ENCODE measurements around the gene RIPOR1. TPM values are rescaled to one million over a fixed set of nuclear protein-coding genes. Genes with fewer than 3 reads are reported as not detected.
"Not testable (repeated sequence)": the region's sequence is repeated elsewhere in the genome, so short reads cannot be mapped to it uniquely, and the experiment has no call there.

The RIPOR1 gene
- total RNA-seq, 1 experiment from 2014 or later: 3.6 TPM

- in situ Hi-C loops (cut with HindIII; ENCODE audit: low pct_unique_long_range_greater_than_20kb, low sequenced_read_pairs): no loop called here
- no peak for DNase-seq (ENCODE audit: low read depth, low spot score)
These were observed 22.2 kb upstream of the RIPOR1 start for GRCh38 chr16:67506468-67506867.

- DNase-seq (ENCODE audit: low read depth, low spot score): no peak
- in situ Hi-C loops (cut with HindIII; ENCODE audit: low pct_unique_long_range_greater_than_20kb, low sequenced_read_pairs): no loop called here
These were observed 19.6 kb upstream of the RIPOR1 start for GRCh38 chr16:67509016-67509415.

- DNase-seq (ENCODE audit: low read depth, low spot score); in situ Hi-C loops (cut with HindIII; ENCODE audit: low pct_unique_long_range_greater_than_20kb, low sequenced_read_pairs): not testable (repeated sequence)
These were observed 14.7 kb upstream of the RIPOR1 start for GRCh38 chr16:67513892-67514291.

GRCh38 chr16:67514382-67514828, 14.2 kb upstream of the RIPOR1 start:
- in situ Hi-C loops (cut with HindIII; ENCODE audit: low pct_unique_long_range_greater_than_20kb, low sequenced_read_pairs): no loop called here
- DNase-seq (ENCODE audit: low read depth, low spot score): peak; percentile 89

GRCh38 chr16:67516296-67517154, 12.1 kb upstream of the RIPOR1 start:
- no peak for DNase-seq (ENCODE audit: low read depth, low spot score)
- in situ Hi-C loops (cut with HindIII; ENCODE audit: low pct_unique_long_range_greater_than_20kb, low sequenced_read_pairs): no loop called here

GRCh38 chr16:67517155-67517445, 11.5 kb upstream of the RIPOR1 start:
- DNase-seq (ENCODE audit: low read depth, low spot score): no peak
- in situ Hi-C loops (cut with HindIII; ENCODE audit: low pct_unique_long_range_greater_than_20kb, low sequenced_read_pairs): no loop called here

GRCh38 chr16:67517661-67518423, 10.8 kb upstream of the RIPOR1 start:
- DNase-seq (ENCODE audit: low read depth, low spot score): no peak
- in situ Hi-C loops (cut with HindIII; ENCODE audit: low pct_unique_long_range_greater_than_20kb, low sequenced_read_pairs): no loop called here

GRCh38 chr16:67518676-67519075, 10.0 kb upstream of the RIPOR1 start:
- in situ Hi-C loops (cut with HindIII; ENCODE audit: low pct_unique_long_range_greater_than_20kb, low sequenced_read_pairs): no loop called here

GRCh38 chr16:67519242-67519641, 9.4 kb upstream of the RIPOR1 start:
- DNase-seq (ENCODE audit: low read depth, low spot score): no peak
- in situ Hi-C loops (cut with HindIII; ENCODE audit: low pct_unique_long_range_greater_than_20kb, low sequenced_read_pairs): no loop called here

More at GRCh38 chr16:67518676-67519075, 10.0 kb upstream of the RIPOR1 start:
- DNase-seq (ENCODE audit: low read depth, low spot score): no peak

- in situ Hi-C loops (cut with HindIII; ENCODE audit: low pct_unique_long_range_greater_than_20kb, low sequenced_read_pairs): no loop called here
- peak; percentile 94 for DNase-seq (ENCODE audit: low read depth, low spot score)
These were observed 7.4 kb upstream of the RIPOR1 start for GRCh38 chr16:67521095-67521804.

- in situ Hi-C loops (cut with HindIII; ENCODE audit: low pct_unique_long_range_greater_than_20kb, low sequenced_read_pairs): no loop called here
- DNase-seq (ENCODE audit: low read depth, low spot score): no peak
These were observed 3.3 kb upstream of the RIPOR1 start for GRCh38 chr16:67525176-67525860.

GRCh38 chr16:67526149-67526791, 2.4 kb upstream of the RIPOR1 start:
- DNase-seq (ENCODE audit: low read depth, low spot score): no peak
- in situ Hi-C loops (cut with HindIII; ENCODE audit: low pct_unique_long_range_greater_than_20kb, low sequenced_read_pairs): no loop called here

- in situ Hi-C loops (cut with HindIII; ENCODE audit: low pct_unique_long_range_greater_than_20kb, low sequenced_read_pairs): no loop called here
- peak; percentile 28 for DNase-seq (ENCODE audit: low read depth, low spot score)
These were observed 397 bp downstream of the RIPOR1 start for GRCh38 chr16:67528870-67529581.

- in situ Hi-C loops (cut with HindIII; ENCODE audit: low pct_unique_long_range_greater_than_20kb, low sequenced_read_pairs): no loop called here
- no peak for DNase-seq (ENCODE audit: low read depth, low spot score)
These were observed 968 bp downstream of the RIPOR1 start for GRCh38 chr16:67529582-67530012.

GRCh38 chr16:67530013-67530939, 1.6 kb downstream of the RIPOR1 start:
- in situ Hi-C loops (cut with HindIII; ENCODE audit: low pct_unique_long_range_greater_than_20kb, low sequenced_read_pairs): no loop called here

GRCh38 chr16:67531247-67531646, 2.6 kb downstream of the RIPOR1 start:
- in situ Hi-C loops (cut with HindIII; ENCODE audit: low pct_unique_long_range_greater_than_20kb, low sequenced_read_pairs): no loop called here
- DNase-seq (ENCODE audit: low read depth, low spot score): no peak

More at GRCh38 chr16:67530013-67530939, 1.6 kb downstream of the RIPOR1 start:
- DNase-seq (ENCODE audit: low read depth, low spot score): peak; percentile 21

All from SK-MEL-5 (cell line).